H1 (cell line): ENCODE measurements around the gene UGT2B7. TPM values are rescaled to one million over a fixed set of nuclear protein-coding genes. Genes with fewer than 3 reads are reported as not detected.
A peak's percentile ranks its signal among the peaks of the same experiment; 100 is the strongest.

Experiments
- CTCF ChIA-PET: fragments of 300-600 bp; sonication (Branson Sonifier 250); formaldehyde crosslinking; loops from one replicate; lab custom pipeline; 2021; ENCODE audit not compliant: partially characterized antibody; lab: Charles Lee
- POLR2A ChIA-PET: fragments of 300-600 bp; sonication (Branson Sonifier 250); formaldehyde crosslinking; loops from one replicate; lab custom pipeline; 2021; ENCODE audit warnings: inconsistent platforms; ENCODE audit not compliant: partially characterized antibody; lab: Charles Lee
- DNase-seq, 2 experiments: peaks; one replicate each; pipeline versions ENCODE4 v3.0.0 to v3.0.0-alpha.2; 2010 to 2022; ENCODE audit warnings: low spot score in 2 of 2, low read depth in 1 of 2, mixed read lengths in 1 of 2
- FAIRE-seq: peaks from 2 replicates; lab custom pipeline; 2011; peaks lifted over from hg19 to GRCh38; lab: Jason Lieb, UNC
- H2AFZ ChIP-seq: 2 replicates; pipeline ENCODE4 v1.8.1; 2012; ENCODE audit warnings: low read length, inconsistent platforms
- H2AK5ac ChIP-seq: 2 replicates; pipeline ENCODE4 v1.6.1; 2013; ENCODE audit warnings: low read depth, low read length
- H2BK120ac ChIP-seq: replicated peaks from 2 replicates; pipeline ENCODE3; 2013; ENCODE audit warnings: low read depth, low read length, inconsistent platforms
- H2BK12ac ChIP-seq: 2 replicates; pipeline ENCODE4 v1.6.1; 2013; ENCODE audit warnings: low read depth, low read length
- H2BK15ac ChIP-seq: 2 replicates; pipeline ENCODE4 v1.6.1; 2013; ENCODE audit warnings: low read length
- H2BK20ac ChIP-seq: 2 replicates; pipeline ENCODE4 v1.6.1; 2013; ENCODE audit warnings: low read length
- H2BK5ac ChIP-seq: 2 replicates; pipeline ENCODE4 v1.6.1; 2013; ENCODE audit warnings: low read depth, low read length
- H3K14ac ChIP-seq: 2 replicates; pipeline ENCODE4 v1.6.1; 2013; ENCODE audit warnings: inconsistent platforms; ENCODE audit not compliant: insufficient read length
- H3K18ac ChIP-seq: 2 replicates; pipeline ENCODE4 v1.6.1; 2013; ENCODE audit warnings: low read length; ENCODE audit errors: extremely low read depth
- H3K23ac ChIP-seq: 2 replicates; pipeline ENCODE4 v1.6.1; 2013; ENCODE audit warnings: inconsistent platforms; ENCODE audit not compliant: insufficient read length
- H3K23me2 ChIP-seq: 2 replicates; pipeline ENCODE4 v1.6.1; 2013; ENCODE audit warnings: low read depth, low read length
- H3K27ac ChIP-seq: 2 replicates; pipeline ENCODE4 v1.6.1; 2011; ENCODE audit warnings: low read depth, low read length, inconsistent platforms
- H3K27me3 ChIP-seq, 4 experiments: replicated peaks in 1 of 4; 1 replicate in 1 of 4; 2 replicates in 3 of 4; pipeline versions ENCODE4 v1.6.1 to v1.8.1; 2011 to 2013; ENCODE audit warnings: low read length in 3 of 4, mild to moderate bottlenecking in 3 of 4, inconsistent platforms in 2 of 4, mixed read lengths in 2 of 4, moderate library complexity in 1 of 4; ENCODE audit not compliant: control insufficient read depth in 3 of 4, insufficient read depth in 3 of 4; ENCODE audit errors: extremely low read depth in 1 of 4
- H3K36me3 ChIP-seq, 4 experiments: 2 replicates each; pipeline versions ENCODE4 v1.6.1 to v1.8.1; 2011 to 2013; ENCODE audit warnings: mild to moderate bottlenecking in 4 of 4, low read length in 3 of 4, moderate library complexity in 2 of 4, control low read depth in 1 of 4, inconsistent platforms in 1 of 4; ENCODE audit not compliant: insufficient read depth in 4 of 4, control insufficient read depth in 2 of 4
- H3K4ac ChIP-seq: replicated peaks from 2 replicates; pipeline ENCODE3; 2013; ENCODE audit warnings: low read length, low read depth, mixed read lengths, inconsistent platforms; ENCODE audit not compliant: insufficient read length
- H3K4me1 ChIP-seq, 4 experiments: replicated peaks in 1 of 4; 1 replicate in 1 of 4; 2 replicates in 3 of 4; pipeline versions ENCODE4 v1.6.1 to v1.8.1; 2011 to 2013; ENCODE audit warnings: low read length in 3 of 4, inconsistent platforms in 2 of 4, mixed read lengths in 1 of 4; ENCODE audit not compliant: insufficient read depth in 4 of 4, control insufficient read depth in 3 of 4
- H3K4me2 ChIP-seq, 2 experiments: 2 replicates each; pipeline versions ENCODE4 v1.6.1 to v1.8.1; 2011 to 2013; ENCODE audit warnings: low read depth in 2 of 2, low read length in 2 of 2, control low read depth in 1 of 2, inconsistent platforms in 1 of 2, mild to moderate bottlenecking in 1 of 2; ENCODE audit not compliant: insufficient read depth in 1 of 2
- H3K4me3 ChIP-seq, 4 experiments: fragments of 200-600, 300-600 bp in 1 of 4; sonication (generic), shearing (Covaris generic), sonication (Bioruptor Twin) in 1 of 4; 2 replicates each; pipeline versions ENCODE4 v1.5.1 to v1.8.1; 2011 to 2016; ENCODE audit warnings: low read length in 4 of 4, low read depth in 3 of 4, control low read depth in 2 of 4, inconsistent platforms in 2 of 4, mild to moderate bottlenecking in 2 of 4, mixed read lengths in 1 of 4, moderate library complexity in 1 of 4; ENCODE audit not compliant: insufficient read depth in 2 of 4; ENCODE audit errors: extremely low read depth in 1 of 4
- H3K56ac ChIP-seq: replicated peaks from 2 replicates; pipeline ENCODE3; 2013; ENCODE audit warnings: low read depth, mild to moderate bottlenecking, mixed read lengths, low read length, inconsistent platforms; ENCODE audit not compliant: insufficient read length
- H3K79me1 ChIP-seq: 2 replicates; pipeline ENCODE4 v1.6.1; 2013; ENCODE audit warnings: low read depth, low read length, control low read depth
- H3K79me2 ChIP-seq, 2 experiments: 2 replicates each; pipeline versions ENCODE4 v1.6.1 to v1.8.1; 2012 to 2013; ENCODE audit warnings: low read length in 2 of 2, mild to moderate bottlenecking in 2 of 2, inconsistent platforms in 1 of 2; ENCODE audit not compliant: insufficient read depth in 2 of 2, control insufficient read depth in 1 of 2
- H3K9ac ChIP-seq, 4 experiments: replicated peaks in 1 of 4; 1 replicate in 1 of 4; 2 replicates in 3 of 4; pipeline versions ENCODE4 v1.6.1 to v1.8.1; 2011 to 2013; ENCODE audit warnings: low read depth in 3 of 4, low read length in 3 of 4, control low read depth in 2 of 4, mild to moderate bottlenecking in 2 of 4, moderate library complexity in 2 of 4, inconsistent platforms in 1 of 4; ENCODE audit errors: extremely low read depth in 1 of 4
- H3K9me3 ChIP-seq, 2 experiments: 2 replicates each; pipeline versions ENCODE4 v1.6.1 to v1.8.1; 2012 to 2013; ENCODE audit warnings: mild to moderate bottlenecking in 2 of 2, moderate library complexity in 2 of 2, control low read depth in 1 of 2, inconsistent platforms in 1 of 2, low read depth in 1 of 2, low read length in 1 of 2, mixed read lengths in 1 of 2; ENCODE audit not compliant: insufficient read depth in 2 of 2
- H4K20me1 ChIP-seq, 2 experiments: replicated peaks in 1 of 2; 2 replicates each; pipeline versions ENCODE3 to v1.8.1; 2011 to 2013; ENCODE audit warnings: inconsistent platforms in 2 of 2, low read length in 2 of 2, mild to moderate bottlenecking in 1 of 2; ENCODE audit not compliant: insufficient read depth in 2 of 2, control insufficient read depth in 1 of 2
- H4K5ac ChIP-seq: 2 replicates; pipeline ENCODE4 v1.6.1; 2013; ENCODE audit warnings: low read length, low read depth, mixed read lengths, inconsistent platforms; ENCODE audit not compliant: insufficient read length
- H4K8ac ChIP-seq: 2 replicates; pipeline ENCODE4 v1.8.0; 2013; ENCODE audit warnings: mild to moderate bottlenecking, moderate library complexity, low read length, inconsistent platforms; ENCODE audit not compliant: insufficient read depth; ENCODE audit errors: extremely low read depth
- H4K91ac ChIP-seq: replicated peaks from 2 replicates; pipeline ENCODE3; 2013; ENCODE audit warnings: low read length, mixed read lengths, inconsistent platforms; ENCODE audit not compliant: insufficient read length
- CREB1 ChIP-seq: IDR thresholded peaks from 2 replicates; pipeline ENCODE4 v1.6.1; 2012; ENCODE audit warnings: inconsistent platforms
- CTBP2 ChIP-seq: IDR thresholded peaks from 2 replicates; pipeline ENCODE4 v1.7.0; 2011; ENCODE audit warnings: borderline replicate concordance, mild to moderate bottlenecking, moderate library complexity, mixed read lengths, low read length; ENCODE audit not compliant: insufficient read depth, insufficient read length
- JUND ChIP-seq: IDR thresholded peaks from 2 replicates; pipeline ENCODE4 v1.6.1; 2011; ENCODE audit warnings: mild to moderate bottlenecking, improper control_type of control experiment, low read length
- KDM1A ChIP-seq: fragments of 200-600, 300-600 bp; sonication (generic); IDR thresholded peaks from 2 replicates; pipeline ENCODE4 v1.7.1; 2016; ENCODE audit warnings: mild to moderate bottlenecking, low read length, borderline replicate concordance
- KDM5A ChIP-seq: fragments of 200-600 bp; IDR thresholded peaks from 2 replicates; pipeline ENCODE4 v1.7.1; 2012; ENCODE audit warnings: mild to moderate bottlenecking, low read length, inconsistent platforms, mixed read lengths
- NRF1 ChIP-seq: IDR thresholded peaks from 2 replicates; pipeline ENCODE4 v1.6.1; 2011; ENCODE audit warnings: mild to moderate bottlenecking, low read depth, low read length, improper control_type of control experiment
- RFX5 ChIP-seq: IDR thresholded peaks from 2 replicates; pipeline ENCODE4 v1.6.1; 2011; ENCODE audit warnings: low read depth, low read length, improper control_type of control experiment, borderline replicate concordance
- SIN3A ChIP-seq, 2 experiments: IDR thresholded peaks in 1 of 2; conservative IDR thresholded peaks in 1 of 2; 2 replicates each; pipeline ENCODE4 v1.6.1; 2011 to 2012; ENCODE audit warnings: low read length in 2 of 2, improper control_type of control experiment in 1 of 2, low read depth in 1 of 2, mild to moderate bottlenecking in 1 of 2
- TAF7 ChIP-seq: optimal IDR thresholded peaks from 2 replicates; pipeline ENCODE3; 2011; ENCODE audit warnings: low read depth, mild to moderate bottlenecking, inconsistent platforms, low read length, moderate library complexity, borderline replicate concordance
- WGBS, 2 experiments: shearing (Covaris generic) in 1 of 2; methylation state at CpG; one replicate each; pipeline versions ENCODE4 v1.1.6 to v1.1.7; 2013 to 2015; ENCODE audit warnings: low lambda C conversion rate in 2 of 2, mixed read lengths in 2 of 2, inconsistent platforms in 1 of 2, low coverage in 1 of 2, missing lambda C conversion rate in 1 of 2; ENCODE audit not compliant: insufficient replicate concordance in 2 of 2, insufficient coverage in 1 of 2, insufficient read length in 1 of 2; ENCODE audit errors: extremely low coverage in 1 of 2, missing lambda C conversion rate in 1 of 2; 5-methylcytosine and 5-hydroxymethylcytosine counted together
- polyA plus RNA-seq, 7 experiments: library from polyadenylated mRNA; depleted of rRNA in 3 of 7; stranded (reverse) in 5 of 7; unstranded in 2 of 7; fragments of >200 nt in 5 of 7; fragments of 200-250 nt in 2 of 7; gene quantifications; 1 replicate in 5 of 7; 2 replicates in 1 of 7; 4 replicates in 1 of 7; pipeline versions ENCODE4 v1.2.1 to v1.2.3, GENCODE V29; 2011 to 2013; ENCODE audit warnings: missing spikeins in 2 of 7, mixed read lengths in 2 of 7
- total RNA-seq: library from RNA; stranded (reverse); fragmentation: NEBNext Ultra II Directional; extraction: Animal tissue kit (Norgen Biotek cat#: 25700); gene quantifications from 2 replicates; pipeline ENCODE4 v1.2.1, GENCODE V29; 2021
- TF ChIP-seq, protein P1 (sequence below): IDR thresholded peaks from 2 replicates; pipeline ENCODE4 v1.6.1; 2012; ENCODE audit warnings: low read length, inconsistent platforms

The UGT2B7 gene
- total and polyA plus RNA-seq, 2 of the 8 experiments (the other 6 are each of a cell fraction or from before 2014, with no cell fraction given): not detected

DNA sequence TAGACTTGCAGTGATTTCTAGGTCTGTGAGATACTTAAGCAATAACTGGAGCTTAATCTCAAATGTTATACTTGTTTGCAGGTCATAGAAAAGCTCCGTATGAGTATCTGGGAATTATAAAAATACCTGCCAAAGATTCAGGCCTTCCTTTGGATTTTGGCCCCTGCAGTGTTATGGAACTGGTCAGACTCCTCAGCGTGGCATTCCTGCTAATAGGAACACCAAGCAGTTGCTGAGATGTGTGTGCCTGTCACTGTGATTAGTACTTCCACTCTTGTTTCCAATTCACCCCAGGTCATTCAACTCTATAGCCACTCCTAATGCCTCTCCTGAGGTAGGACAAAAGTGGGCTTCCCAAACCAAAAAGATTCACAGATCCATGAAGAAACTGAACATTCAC is 7.8 kb upstream of the UGT2B7 start:
- WGBS, 2 experiments: 95% methylated on average over 2 of the region's 2 CpGs; no CpG with 5 or more reads in 1 of the 2 experiments
- no peak overlapping the region for H3K23ac ChIP-seq
- no peak overlapping the region for H2BK20ac ChIP-seq
- H3K27ac ChIP-seq: no peak overlapping the region
- no peak overlapping the region for H3K9ac ChIP-seq
- DNase-seq (no peak), FAIRE-seq (no peak)
- H3K27me3 ChIP-seq: no peaks in the 10 kb centered on the region
- no peak overlapping the region for H3K4ac ChIP-seq
- no peaks in the 10 kb centered on the region for H3K36me3 ChIP-seq
- H4K91ac ChIP-seq: no peak overlapping the region
- peak overlapping the region; percentile 68; the same call in 1 of the 2 replicates for H2AFZ ChIP-seq
- H3K9me3 ChIP-seq: no peaks in the 10 kb centered on the region
- H2BK15ac ChIP-seq: no peak overlapping the region
- no peak overlapping the region for H4K5ac ChIP-seq
- no peaks in the 10 kb centered on the region for H3K79me2 ChIP-seq
- H3K14ac ChIP-seq: no peak overlapping the region
- no peaks in the 10 kb centered on the region for H3K79me1 ChIP-seq
- H2BK5ac ChIP-seq: no peak overlapping the region
- no peak overlapping the region for H3K4me3 ChIP-seq
- H3K4me1 ChIP-seq: no peaks in the 10 kb centered on the region
- H3K56ac ChIP-seq: no peak overlapping the region
- no peak overlapping the region for H3K4me2 ChIP-seq
- CTCF ChIA-PET: interaction anchor here (1.0 kb wide), 1 partner anchor 33 kb away, joined by 3 read pairs; no protein-coding TSS in a partner anchor
- no peak overlapping the region for H4K8ac ChIP-seq
- H2AK5ac ChIP-seq: no peak overlapping the region
- H4K20me1 ChIP-seq: no peaks in the 10 kb centered on the region
- POLR2A ChIA-PET: no interaction called here
- H2BK12ac ChIP-seq: no peak overlapping the region
- H3K23me2 ChIP-seq: no peaks in the 10 kb centered on the region
- no peak overlapping the region for H2BK120ac ChIP-seq
- H3K18ac ChIP-seq: no peak overlapping the region
- TF ChIP-seq JUND (no peak), RFX5 (no peak), CTBP2 (no peak), SIN3A (conservative IDR thresholded peaks at IDR 0.05 in 1 of 2, IDR thresholded peaks at IDR 0.05 in 1 of 2; ENCODE audit: low read depth in 1 of 2, low read length in 2 of 2) (no peak), KDM5A (no peak), TAF7 (no peak), NRF1 (no peak), KDM1A (no peak), CREB1 (no peak)
- TF ChIP-seq, protein P1, sequence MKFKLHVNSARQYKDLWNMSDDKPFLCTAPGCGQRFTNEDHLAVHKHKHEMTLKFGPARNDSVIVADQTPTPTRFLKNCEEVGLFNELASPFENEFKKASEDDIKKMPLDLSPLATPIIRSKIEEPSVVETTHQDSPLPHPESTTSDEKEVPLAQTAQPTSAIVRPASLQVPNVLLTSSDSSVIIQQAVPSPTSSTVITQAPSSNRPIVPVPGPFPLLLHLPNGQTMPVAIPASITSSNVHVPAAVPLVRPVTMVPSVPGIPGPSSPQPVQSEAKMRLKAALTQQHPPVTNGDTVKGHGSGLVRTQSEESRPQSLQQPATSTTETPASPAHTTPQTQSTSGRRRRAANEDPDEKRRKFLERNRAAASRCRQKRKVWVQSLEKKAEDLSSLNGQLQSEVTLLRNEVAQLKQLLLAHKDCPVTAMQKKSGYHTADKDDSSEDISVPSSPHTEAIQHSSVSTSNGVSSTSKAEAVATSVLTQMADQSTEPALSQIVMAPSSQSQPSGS: no peak
